NCI-H1048 (cell line): ENCODE results near the gene NCAM2.

ENCODE experiments used
- DNase-seq: peaks from one replicate; lab custom pipeline; 2025; lab: John Stamatoyannopoulos, UW

Gene NCAM2

GRCh38 chr21:21175798-21176334, 177.7 kb downstream of the NCAM2 start:
- no peak for DNase-seq

DNA sequence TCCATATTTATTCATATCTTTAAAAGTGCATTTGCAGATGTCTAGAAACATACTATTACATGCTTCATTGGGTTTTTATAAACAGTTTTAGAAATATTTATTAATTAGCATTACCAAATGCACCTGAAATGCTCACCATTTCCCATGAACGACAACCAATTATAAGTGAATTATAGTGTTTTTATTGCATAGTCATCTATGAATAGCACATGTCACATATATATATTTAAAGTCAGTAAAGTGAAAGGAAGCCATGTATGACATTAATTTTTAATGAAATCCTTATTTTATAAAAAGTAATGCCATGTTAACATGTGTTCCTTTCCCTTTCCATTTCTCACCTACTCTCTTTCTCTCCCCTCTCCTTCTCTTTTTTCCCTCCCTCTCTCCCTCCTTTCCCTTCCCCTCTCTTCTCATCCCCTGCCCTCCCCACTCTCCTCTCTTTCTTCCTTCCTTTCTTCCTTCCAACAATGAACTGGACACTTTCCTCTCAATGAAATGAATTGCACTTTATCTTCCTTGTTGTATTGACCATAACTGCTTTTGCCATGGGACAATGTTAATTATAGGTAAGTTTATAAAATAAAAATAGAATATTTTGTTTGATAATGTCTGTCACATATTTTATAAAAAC, 179.3 kb downstream of the NCAM2 start:
- no peak for DNase-seq

DNA sequence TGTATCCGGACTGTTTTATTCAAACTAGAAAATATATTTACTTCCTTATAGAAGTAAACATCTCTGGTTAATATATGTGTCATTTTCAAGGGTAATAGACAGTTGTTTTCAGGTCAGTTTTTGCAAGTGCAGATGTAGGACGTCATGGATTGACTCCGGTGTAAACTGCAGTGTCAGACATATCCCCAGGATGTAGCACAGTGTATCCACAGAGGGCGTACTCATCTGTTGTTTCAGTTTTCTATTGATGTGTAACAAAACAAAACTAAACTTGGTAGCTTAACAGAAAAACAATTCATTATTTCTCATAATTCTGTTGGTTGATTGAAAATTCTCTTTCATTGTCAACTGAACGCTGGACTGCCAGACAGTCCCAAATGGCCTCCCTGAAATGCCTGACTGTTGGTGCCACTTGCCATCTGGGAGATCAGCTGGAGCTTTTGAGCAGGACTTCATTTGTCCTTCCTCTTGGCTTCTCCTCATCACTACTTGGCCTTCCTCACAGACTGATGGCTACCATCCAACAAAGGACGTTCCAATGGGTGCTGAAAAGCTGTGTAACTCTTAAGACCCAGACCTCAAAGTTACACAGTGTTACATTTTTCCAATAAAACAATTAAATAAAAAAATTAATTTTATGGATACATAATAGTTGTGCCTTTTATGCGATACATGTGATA, 181.6 kb downstream of the NCAM2 start:
- DNase-seq: no peak

DNA sequence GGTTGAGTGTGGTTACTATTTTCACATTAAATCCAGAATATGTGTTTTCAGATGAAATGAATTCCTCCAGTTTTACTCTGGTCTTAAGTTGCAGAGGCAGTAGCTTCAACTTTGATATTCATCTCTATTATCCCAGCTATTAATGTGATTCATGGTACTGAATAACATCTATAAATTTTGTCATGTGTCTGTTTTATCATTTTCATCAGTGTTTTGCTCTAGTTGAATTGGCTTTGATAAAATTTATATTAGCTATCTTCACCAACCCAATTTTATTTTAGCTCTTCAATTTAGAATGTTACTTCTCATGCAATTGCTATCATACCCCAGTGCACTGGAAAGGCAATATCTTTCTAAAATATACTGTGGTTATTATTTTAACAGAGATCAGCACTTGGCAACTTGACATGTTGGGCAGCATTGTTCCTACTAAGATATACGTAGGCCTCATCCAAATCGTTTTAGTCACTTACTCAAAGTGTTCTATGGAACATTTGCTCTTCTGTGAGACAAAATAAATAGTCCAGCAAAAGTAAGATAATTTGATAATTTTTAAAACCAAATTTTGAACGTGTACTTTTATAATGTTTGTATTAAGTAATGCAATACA, 184.3 kb downstream of the NCAM2 start:
- DNase-seq: no peak

DNA sequence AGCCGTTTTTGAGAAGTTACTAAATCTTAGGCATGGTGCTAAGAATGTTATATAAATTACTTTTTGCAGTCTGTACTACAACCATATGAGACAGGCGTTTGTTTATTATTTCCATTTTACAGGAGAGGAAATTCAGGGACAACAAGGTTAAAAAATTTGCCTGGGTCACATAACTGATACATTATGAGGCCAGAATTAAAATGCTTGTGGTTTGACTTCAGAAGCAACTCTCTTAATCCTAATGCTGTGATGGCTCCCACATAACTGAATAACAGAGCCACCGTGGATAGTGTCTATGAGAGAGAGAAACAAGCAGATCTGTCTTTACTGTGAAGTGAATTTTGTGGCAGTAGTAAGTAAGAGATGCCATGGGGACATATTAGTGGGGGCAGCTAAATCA, 184.9 kb downstream of the NCAM2 start:
- DNase-seq: no peak

GRCh38 chr21:21184771-21185528, 186.7 kb downstream of the NCAM2 start:
- no peak for DNase-seq

DNA sequence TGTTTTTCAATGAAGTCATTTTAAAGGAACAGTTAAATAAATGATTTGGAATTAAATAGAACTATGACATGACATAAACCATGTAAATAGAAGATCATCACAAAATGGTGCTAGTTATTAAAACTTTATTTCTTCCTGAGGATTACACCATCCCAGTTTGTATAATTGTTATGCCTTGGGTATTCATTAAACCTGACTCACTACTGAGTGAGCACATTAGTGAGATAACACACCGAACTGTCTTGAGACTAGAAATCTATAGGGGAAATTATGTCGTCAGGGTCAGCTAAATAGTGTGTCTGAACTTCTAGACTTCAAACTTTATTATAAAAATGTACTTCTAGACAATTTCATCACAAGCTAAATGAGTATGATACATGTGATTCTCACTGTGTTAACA, 189.4 kb downstream of the NCAM2 start:
- DNase-seq: no peak

DNA sequence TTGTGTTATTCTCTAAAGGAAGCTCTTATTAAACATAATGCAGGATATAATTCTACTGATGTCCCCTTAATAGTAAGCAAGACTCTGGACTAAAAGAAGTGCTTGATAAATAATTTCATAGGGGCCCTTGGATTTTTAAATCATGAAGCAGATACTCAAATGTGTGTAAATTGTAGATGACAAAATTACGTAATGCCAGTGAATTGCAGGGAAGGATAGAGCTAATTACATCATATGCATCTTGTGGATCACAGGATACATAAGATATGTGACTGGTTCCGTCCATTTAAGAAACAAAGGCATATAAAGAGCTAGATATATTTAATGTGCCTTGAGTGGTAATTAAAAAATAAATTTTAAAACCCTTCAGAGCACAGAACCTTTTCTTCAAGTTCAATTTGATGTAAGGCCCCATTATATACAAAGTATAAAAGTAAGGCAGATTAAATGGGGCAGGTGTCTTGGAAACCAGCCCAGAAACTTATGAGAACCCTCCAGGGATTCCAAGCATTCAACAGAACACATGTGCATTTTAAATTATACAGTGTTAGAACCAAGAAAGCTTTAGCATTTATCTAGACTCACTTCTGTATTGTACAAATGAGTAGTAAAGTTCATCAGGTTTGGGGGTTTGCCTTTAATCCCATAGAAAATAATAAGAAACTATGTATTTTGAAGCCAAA, 190.4 kb downstream of the NCAM2 start:
- no peak for DNase-seq

DNA sequence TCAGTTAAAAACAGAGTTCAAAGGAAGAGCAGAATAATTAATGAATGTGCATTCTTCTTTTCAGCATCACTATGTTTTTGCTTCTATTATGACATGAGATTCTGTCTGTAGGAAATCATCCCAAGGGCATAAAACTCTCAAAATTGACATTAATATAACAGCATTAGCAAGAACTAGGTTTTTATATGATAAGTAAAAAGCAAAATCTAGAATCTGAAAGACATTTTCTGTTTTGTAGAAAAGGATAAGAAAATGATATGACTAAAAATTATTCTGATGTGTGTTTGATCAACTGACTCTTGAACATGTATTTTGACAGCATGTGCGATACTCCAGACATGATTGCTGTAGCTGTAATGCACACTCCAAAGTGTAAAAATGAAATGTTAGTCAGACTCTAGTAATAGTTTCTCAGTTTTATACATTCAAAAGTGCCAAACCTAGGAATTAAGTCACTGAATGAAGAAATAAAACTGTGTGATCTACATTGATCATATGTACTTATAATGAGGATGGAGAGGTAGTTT, 197.3 kb downstream of the NCAM2 start:
- no peak for DNase-seq

GRCh38 chr21:21196087-21196486, 197.9 kb downstream of the NCAM2 start:
- DNase-seq: no peak

- DNase-seq: no peak
Measured at GRCh38 chr21:21196848-21197247, 198.6 kb downstream of the NCAM2 start.

DNA sequence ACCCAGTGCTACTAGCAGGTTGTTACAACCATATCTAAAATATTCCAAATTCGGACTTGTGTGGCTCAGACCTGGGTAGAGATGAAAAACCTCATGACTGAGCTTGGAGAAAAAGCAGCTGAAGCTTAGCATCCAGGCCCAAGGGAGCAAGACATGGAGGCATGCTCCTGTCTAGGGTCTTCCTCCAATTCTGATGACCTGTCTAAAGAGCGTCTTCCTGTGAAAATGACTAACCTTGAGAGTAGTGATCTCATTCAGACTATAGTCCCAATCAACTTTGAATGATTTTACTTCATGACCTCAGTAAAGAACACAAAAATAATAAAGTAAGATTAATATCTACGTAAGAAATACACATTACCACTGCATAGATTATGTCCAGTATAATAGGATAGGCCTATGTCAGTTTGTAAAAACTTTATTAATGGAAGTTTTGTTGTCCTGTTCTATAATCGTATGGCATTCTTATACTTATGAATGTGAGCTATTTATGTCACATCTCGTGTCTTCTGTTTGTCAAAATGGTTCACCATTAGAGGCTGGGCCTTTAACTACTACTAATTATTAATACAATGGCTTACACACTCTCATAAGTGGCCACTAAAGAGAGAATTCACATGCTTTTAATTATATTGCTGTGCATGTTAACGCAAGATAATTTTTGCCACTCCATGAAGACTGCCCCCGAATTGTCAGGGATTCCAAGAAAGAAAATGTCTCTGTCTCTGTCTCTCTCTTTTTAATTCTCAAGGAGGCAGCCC, 201.3 kb downstream of the NCAM2 start:
- DNase-seq: no peak

DNA sequence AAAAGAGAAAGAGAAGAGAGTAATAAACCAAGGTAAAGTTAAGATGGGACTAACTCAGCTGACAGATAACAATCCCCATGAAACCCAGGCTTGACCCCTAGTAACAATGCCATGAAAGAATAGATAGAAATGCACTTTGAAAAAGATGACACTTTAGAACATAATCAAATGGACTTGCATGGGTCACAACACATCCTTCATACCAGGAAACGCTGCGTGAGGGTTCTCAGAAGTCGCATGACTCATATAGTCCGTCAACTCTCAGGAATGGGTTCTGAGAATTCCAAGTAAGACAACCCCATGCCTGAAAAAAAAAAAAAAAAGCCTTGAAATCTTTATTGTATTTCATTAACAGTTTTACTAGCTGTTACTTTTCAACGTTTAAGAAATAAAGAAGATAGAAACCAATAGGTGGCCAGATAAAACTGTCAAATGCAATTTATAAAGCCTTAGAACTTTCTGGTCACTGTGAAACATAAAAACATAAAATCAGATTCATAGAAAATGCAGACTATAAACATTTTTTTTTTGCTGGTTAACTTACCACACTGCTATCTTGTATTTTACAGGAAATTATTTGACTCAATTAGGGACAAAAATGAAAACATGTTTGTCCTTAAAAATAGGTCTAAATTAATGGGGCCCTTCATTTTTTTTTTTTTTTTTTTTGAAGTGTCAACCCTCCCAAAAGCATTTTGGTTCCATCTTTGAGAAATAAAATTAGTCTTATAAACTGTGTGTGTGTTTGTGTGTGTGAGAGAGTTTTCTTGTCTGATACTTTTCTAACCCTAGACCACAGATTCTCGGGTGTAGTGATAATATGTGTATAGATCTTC, 202.1 kb downstream of the NCAM2 start:
- no peak for DNase-seq

GRCh38 chr21:21200939-21201615, 202.9 kb downstream of the NCAM2 start:
- DNase-seq: no peak

DNA sequence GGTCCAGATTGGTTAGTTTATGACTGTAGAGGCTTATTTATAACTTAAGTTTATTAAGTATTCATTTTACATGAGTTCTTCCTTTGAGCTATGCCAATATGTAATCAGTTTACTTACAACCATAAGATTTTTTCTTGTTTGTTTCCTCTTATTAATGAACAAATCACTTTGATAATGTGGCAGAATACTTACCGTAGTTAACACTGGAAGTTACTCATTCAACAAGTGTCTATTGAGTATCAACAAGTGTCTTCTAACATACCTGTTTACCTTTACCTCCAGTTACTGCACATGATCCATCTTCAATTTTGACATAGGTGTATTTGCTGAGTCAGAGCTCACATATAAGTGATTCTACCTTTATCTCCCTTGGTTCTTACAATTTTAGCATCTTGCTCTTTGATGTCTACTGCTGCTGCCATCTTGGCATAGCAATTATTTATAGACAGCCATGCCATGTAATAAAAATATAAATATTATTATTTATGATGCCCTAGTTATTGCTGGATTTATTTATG, 205.7 kb downstream of the NCAM2 start:
- DNase-seq: no peak

DNA sequence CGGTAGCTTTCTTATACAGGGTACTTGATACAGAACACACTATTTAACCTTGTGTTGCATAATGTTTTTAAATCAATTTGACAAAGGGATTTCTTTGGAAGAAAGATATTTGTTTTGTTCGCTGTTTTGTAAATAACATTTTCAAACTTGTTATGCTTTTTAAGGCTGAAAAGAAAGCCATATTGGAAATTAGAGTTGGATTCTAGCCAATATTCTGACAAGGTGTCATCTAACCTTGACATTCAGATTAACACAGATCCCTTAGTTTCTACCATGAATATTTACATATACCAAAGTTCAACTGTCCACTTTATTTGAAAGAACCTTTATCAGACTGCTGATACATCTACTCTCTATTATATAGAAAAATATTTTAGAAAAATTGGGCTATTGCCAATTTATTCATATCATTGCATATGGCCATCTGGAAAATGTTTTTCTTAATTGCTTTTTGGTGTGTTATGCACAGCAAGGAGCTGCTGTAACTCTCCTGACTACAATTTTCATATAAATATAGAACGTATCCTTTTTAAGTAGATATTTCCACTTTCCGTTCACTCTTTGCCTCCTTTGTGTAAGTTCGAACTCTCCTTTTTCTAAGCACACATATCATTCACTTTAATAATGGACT, 206.3 kb downstream of the NCAM2 start:
- DNase-seq: no peak

- no peak for DNase-seq
Measured at GRCh38 chr21:21205604-21206003, 207.4 kb downstream of the NCAM2 start.

DNA sequence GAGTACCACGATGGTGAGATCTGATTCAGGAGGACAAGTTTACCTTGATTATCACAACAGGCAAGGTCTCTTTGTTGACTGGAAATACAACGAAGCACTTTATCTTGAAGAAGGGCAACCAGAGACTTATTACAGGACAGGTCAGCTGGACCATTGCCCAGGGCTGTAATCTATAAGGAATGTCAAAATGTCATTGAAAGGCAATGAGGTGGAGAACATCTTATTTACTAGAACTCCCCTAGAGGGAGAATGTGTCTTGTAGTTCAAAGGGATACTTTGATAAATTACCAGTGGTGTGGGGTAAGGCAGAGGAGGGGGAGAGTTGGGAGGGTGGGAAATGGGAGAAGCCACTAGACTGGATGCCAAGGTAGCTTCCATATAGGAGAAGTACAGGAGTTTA, 212.3 kb downstream of the NCAM2 start:
- DNase-seq: no peak

GRCh38 chr21:21213297-21213696, 215.1 kb downstream of the NCAM2 start:
- no peak for DNase-seq
